Adrenal gland (tissue), 12 donors: ENCODE measurements around the gene HYAL3. TPM values are rescaled to one million over a fixed set of nuclear protein-coding genes. Genes with fewer than 3 reads are reported as not detected.

Source experiments
- DNase-seq, 7 donors: peaks; one replicate each; pipeline ENCODE4 v3.0.0-alpha.2; 2019 to 2020
- H3K27ac ChIP-seq, 5 donors: fragments of 200-600 bp; sonication (generic) in 4 of 5; 1 replicate in 3 of 5; 2 replicates in 2 of 5; pipeline versions ENCODE4 v1.5.1 to v1.8.0; 2016 to 2020; ENCODE audit warnings: mild to moderate bottlenecking in 1 of 5
- H3K27me3 ChIP-seq: fragments of 200-600 bp; 2 replicates; pipeline ENCODE4 v1.8.0; 2021
- H3K36me3 ChIP-seq, 2 donors: fragments of 200-600 bp; replicated peaks in 1 of 2; 1 replicate in 1 of 2; 2 replicates in 1 of 2; pipeline versions ENCODE4 v1.5.1 to v1.8.0; 2018 to 2022
- H3K4me1 ChIP-seq, 2 donors: fragments of 200-600 bp; replicated peaks in 1 of 2; 1 replicate in 1 of 2; 2 replicates in 1 of 2; pipeline versions ENCODE4 v1.5.1 to v1.8.0; 2018 to 2021
- H3K4me3 ChIP-seq, 4 donors: fragments of 200-600 bp; sonication (generic) in 3 of 4; one replicate each; pipeline ENCODE4 v1.5.1; 2016 to 2018
- H3K9me3 ChIP-seq, 3 donors: fragments of 200-600 bp; sonication (generic) in 1 of 3; replicated peaks in 1 of 3; 1 replicate in 2 of 3; 2 replicates in 1 of 3; pipeline versions ENCODE4 v1.5.1 to v1.8.0; 2016 to 2021
- POLR2A ChIP-seq, 2 donors: fragments of 450-650 bp; IDR thresholded peaks; one replicate each; pipeline ENCODE4 v1.6.1; 2017; ENCODE audit warnings: antibody characterized with exemption in 2 of 2, mild to moderate bottlenecking in 2 of 2, moderate library complexity in 1 of 2
- WGBS, 4 donors: extraction: QIAGEN DNeasy Blood & Tissue Kit in 2 of 4; methylation state at CpG; one replicate each; pipeline versions ENCODE4 v1.1.5 to v1.1.7; 2013 to 2017; 5-methylcytosine and 5-hydroxymethylcytosine counted together
- intact Hi-C, 2 donors: fragments of 100-400 bp; cut with DNase I; formaldehyde crosslinking; loops; one replicate each; pipeline versions ENCODE4 v1.14.1 to v1.15.0; 2022 to 2023
- polyA plus RNA-seq, 3 donors: library from polyadenylated mRNA; stranded (reverse); fragments of 200-250 nt in 2 of 3; fragments of 350-450 nt in 1 of 3; fragmentation: Illumina TruSeq in 1 of 3; extraction: RNeasy Lipid Tissue Mini Kit (QIAGEN cat#74804) in 1 of 3; gene quantifications; one replicate each; pipeline ENCODE4 v1.2.3, GENCODE V29; 2013 to 2014
- total RNA-seq, 9 donors: library from RNA; depleted of rRNA in 4 of 9; stranded (reverse); fragments of >200 nt in 4 of 9; fragments of 120-200 nt in 1 of 9; fragmentation: NEBNext Ultra II Directional in 1 of 9; extraction: Animal tissue kit (Norgen Biotek cat#: 25700) in 1 of 9; gene quantifications; one replicate each; pipeline versions ENCODE4 v1.1.0 to v1.2.4, GENCODE V29; 2013 to 2023
- TF ChIP-seq, protein P1 (sequence below), 6 experiments: fragments of 450-650 bp in 4 of 6; fragments of 200-600 bp in 2 of 6; sonication (generic) in 1 of 6; IDR thresholded peaks; 1 replicate in 5 of 6; 2 replicates in 1 of 6; pipeline versions ENCODE4 v1.5.1 to v1.8.0; 2016 to 2021; ENCODE audit warnings: antibody characterized with exemption in 6 of 6, mild to moderate bottlenecking in 2 of 6, moderate library complexity in 1 of 6
- donor health status: healthy with polysubstance abuse.
- donor health status: Bipolar disorder and iron deficiency.
- donor health status: DM: yes; HTN: yes; CAD: no.
- donor health status: DM: no; HTN: no; CAD: no.
- donor health status: DM: no; HTN: no; CAD: no.
- donor health status: DM: yes; HTN: yes; CAD: no.

HYAL3 gene
- total and polyA plus RNA-seq, 12 donors = 1.7 to 6.8 (median 3.4) TPM

DNA sequence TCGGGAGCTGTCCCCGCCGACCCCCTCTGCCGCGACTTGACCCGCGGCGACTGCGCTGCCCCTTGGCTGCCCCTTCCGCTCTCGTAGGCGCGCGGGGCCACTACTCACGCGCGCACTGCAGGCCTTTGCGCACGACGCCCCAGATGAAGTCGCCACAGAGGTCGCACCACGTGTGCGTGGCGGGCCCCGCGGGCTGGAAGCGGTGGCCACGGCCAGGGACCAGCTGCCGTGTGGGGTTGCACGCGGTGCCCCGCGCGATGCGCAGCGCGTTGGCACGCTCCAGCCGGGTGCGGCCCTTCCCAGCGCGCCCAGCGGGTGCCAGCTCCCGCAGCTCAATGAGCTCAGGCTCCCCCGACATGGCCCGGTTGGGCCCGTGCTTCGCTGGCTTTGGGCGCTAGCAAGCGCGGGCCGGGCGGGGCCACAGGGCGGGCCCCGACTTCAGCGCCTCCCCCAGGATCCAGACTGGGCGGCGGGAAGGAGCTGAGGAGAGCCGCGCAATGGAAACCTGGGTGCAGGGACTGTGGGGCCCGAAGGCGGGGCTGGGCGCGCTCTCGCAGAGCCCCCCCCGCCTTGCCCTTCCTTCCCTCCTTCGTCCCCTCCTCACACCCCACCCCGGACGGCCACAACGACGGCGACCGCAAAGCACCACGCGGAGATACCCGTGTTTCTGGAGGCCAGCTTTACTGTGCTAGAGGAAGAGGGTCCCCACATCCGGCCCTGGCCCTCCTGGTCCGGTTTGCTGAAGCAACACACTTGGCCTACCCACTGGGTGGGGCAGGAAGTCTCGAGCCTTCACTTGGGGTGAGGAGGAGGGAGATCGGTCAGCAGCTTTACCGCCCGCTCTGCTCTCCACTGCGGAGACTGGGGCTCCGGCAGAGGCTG is 41.5 kb upstream of the HYAL3 start, which contains the start of gene RASSF1:
Gene RASSF1 (minus strand): TSS at position 389 of the 882 bp plus-strand sequence. CDS start 31 bp downstream, at position 358.
- Histone ChIP-seq H3K36me3 (no peaks in the 10 kb centered on the region), H3K27me3 (no peaks in the 10 kb centered on the region), H3K9me3 (no peaks in the 10 kb centered on the region), H3K27ac (peak within 1 kb of the TSS in 4 of 5 donors; percentile 66 to 98 (median 94)), H3K4me1 (peaks cover 23 to 31% of the 10 kb centered on the region in 2 donors), H3K4me3 (peak within 1 kb of the TSS in 2 of 4 donors; percentile 16 to 64)
- peak in 3 of 7 donors; percentile 46 to 54 (median 52) for DNase-seq
- intact Hi-C loops = no loop called here
- peak in 1 of 2 donors; percentile 38 for TF ChIP-seq POLR2A (IDR thresholded peaks at IDR 0.05)
- TF ChIP-seq, protein P1, sequence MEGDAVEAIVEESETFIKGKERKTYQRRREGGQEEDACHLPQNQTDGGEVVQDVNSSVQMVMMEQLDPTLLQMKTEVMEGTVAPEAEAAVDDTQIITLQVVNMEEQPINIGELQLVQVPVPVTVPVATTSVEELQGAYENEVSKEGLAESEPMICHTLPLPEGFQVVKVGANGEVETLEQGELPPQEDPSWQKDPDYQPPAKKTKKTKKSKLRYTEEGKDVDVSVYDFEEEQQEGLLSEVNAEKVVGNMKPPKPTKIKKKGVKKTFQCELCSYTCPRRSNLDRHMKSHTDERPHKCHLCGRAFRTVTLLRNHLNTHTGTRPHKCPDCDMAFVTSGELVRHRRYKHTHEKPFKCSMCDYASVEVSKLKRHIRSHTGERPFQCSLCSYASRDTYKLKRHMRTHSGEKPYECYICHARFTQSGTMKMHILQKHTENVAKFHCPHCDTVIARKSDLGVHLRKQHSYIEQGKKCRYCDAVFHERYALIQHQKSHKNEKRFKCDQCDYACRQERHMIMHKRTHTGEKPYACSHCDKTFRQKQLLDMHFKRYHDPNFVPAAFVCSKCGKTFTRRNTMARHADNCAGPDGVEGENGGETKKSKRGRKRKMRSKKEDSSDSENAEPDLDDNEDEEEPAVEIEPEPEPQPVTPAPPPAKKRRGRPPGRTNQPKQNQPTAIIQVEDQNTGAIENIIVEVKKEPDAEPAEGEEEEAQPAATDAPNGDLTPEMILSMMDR (IDR thresholded peaks at IDR 0.05) = no peak
- WGBS, 4 donors = 19 to 29% (median 25%) methylated on average over 1 to 85 of the region's 85 CpGs

- peak in 1 of 7 donors; percentile 19 for DNase-seq
- H3K36me3 ChIP-seq = no peaks in the 10 kb centered on the region
- peaks cover 21 to 31% of the 10 kb centered on the region in 2 donors for H3K4me1 ChIP-seq
Observed at GRCh38 chr3:50340147-50340447, 40.9 kb upstream of the HYAL3 start.

DNA sequence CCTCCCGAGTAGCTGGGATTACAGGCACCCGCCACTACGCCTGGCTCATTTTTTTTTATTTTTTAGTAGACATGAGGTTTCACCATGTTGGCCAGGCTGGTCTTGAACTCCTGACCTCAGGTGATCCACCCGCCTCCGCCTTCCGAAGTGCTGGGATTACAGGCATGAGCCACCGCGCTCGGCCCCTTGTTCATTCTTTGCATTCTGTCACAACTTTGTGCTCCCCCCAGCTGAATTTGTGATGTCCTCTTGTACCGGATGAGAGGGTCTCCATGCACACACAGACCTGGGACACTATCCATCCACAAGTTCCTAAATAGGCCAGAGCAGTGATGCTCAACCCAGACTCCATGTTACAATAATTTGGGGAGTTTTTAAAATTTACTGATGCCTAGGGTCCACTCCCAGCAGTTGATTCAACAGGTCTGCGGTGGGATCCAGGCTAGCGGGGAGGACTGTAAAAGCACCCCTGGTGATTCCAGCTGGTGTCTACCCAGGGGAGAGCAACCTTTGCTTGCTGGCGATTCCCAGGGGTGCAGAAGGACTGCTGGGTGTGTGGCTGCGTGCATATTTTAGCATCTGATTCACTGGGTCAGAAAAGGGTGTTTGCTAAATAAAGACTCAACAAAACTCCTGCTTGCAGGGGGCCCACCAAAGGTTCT is 40.4 kb upstream of the HYAL3 start:
- WGBS, 4 donors = 63 to 81% (median 76%) methylated on average over 10 to 14 of the region's 14 CpGs
- no peak for DNase-seq
- no peaks in the 10 kb centered on the region for H3K9me3 ChIP-seq
- peak overlapping the region in 4 of 5 donors; percentile 66 to 98 (median 94) for H3K27ac ChIP-seq
- peaks cover 21 to 35% of the 10 kb centered on the region in 2 donors for H3K4me1 ChIP-seq
- H3K4me3 ChIP-seq = peak overlapping the region in 1 of 4 donors; percentile 64
- no peak for TF ChIP-seq POLR2A (IDR thresholded peaks at IDR 0.05)
- TF ChIP-seq, protein P1 (IDR thresholded peaks at IDR 0.05) = no peak
- intact Hi-C loops = no loop called here
- no peaks in the 10 kb centered on the region for H3K27me3 ChIP-seq
- H3K36me3 ChIP-seq = no peaks in the 10 kb centered on the region

More at GRCh38 chr3:50340147-50340447, 40.9 kb upstream of the HYAL3 start:
- TF ChIP-seq, protein P1 (IDR thresholded peaks at IDR 0.05) = no peak
- TF ChIP-seq POLR2A (IDR thresholded peaks at IDR 0.05) = no peak
- Histone ChIP-seq H3K4me3 (peak overlapping the region in 2 of 4 donors; percentile 16 to 64), H3K27ac (peak overlapping the region in 4 of 5 donors; percentile 66 to 98 (median 94)), H3K9me3 (no peaks in the 10 kb centered on the region), H3K27me3 (no peaks in the 10 kb centered on the region)
- intact Hi-C loops = no loop called here
- WGBS, 4 donors = 32 to 53% (median 44%) methylated on average over 9 of the region's 9 CpGs

DNA sequence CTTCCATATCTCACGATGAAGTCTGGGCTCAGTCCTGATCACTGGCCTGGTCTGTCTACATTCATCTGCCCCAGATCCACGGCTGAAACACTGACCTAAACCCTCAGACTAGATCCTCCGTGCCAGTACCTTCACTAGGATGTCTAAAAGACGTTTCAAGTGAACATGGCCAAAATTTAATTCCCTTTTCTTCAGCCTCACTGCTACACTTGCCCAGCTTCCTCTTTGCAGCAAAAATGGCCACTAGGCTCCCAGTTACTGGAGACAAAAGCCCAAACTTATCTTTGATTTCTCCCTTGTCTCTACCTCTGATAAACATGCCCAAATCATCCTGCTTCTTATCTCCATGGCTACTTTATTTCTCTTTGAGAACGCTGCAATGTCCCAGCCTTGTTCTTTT is 39.8 kb upstream of the HYAL3 start:
- H3K4me1 ChIP-seq = peaks cover 21 to 42% of the 10 kb centered on the region in 2 donors
- H3K4me3 ChIP-seq = no peak overlapping the region

More for the DNA sequence above, 39.8 kb upstream of the HYAL3 start:
- Histone ChIP-seq H3K36me3 (no peaks in the 10 kb centered on the region), H3K27ac (peak overlapping the region in 4 of 5 donors; percentile 87 to 98 (median 94)), H3K9me3 (no peaks in the 10 kb centered on the region), H3K27me3 (no peaks in the 10 kb centered on the region)
- TF ChIP-seq, protein P1 (IDR thresholded peaks at IDR 0.05) = no peak
- TF ChIP-seq POLR2A (IDR thresholded peaks at IDR 0.05) = no peak
- intact Hi-C loops = no loop called here
- DNase-seq = no peak
- 58 to 71% (median 67%) methylated on average over 5 of the region's 5 CpGs for WGBS, 4 donors
